Measurements from ENCODE around the gene ATP13A5.

ATP13A5 gene

DNA sequence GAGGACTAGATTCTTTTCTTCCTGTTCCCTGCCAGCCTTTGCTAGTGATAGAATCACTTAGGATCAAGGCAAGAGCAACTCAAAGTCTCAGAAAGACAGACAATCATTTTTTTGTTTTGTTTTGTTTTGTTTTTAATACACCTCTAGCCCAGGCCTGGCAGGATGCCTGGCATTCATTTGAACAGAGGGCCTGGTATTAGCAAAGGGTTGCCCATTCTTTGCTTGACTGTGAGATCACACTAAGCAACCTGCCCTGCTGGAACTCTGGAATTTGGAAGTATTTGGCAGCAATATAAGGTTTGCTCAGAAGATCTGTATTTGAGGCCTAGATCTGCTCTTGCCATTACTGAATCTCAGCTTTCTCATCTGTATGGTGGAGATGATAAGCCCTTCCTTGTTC lies 21.8 kb upstream of the ATP13A5 start:
- TF ChIP-seq, protein P1, sequence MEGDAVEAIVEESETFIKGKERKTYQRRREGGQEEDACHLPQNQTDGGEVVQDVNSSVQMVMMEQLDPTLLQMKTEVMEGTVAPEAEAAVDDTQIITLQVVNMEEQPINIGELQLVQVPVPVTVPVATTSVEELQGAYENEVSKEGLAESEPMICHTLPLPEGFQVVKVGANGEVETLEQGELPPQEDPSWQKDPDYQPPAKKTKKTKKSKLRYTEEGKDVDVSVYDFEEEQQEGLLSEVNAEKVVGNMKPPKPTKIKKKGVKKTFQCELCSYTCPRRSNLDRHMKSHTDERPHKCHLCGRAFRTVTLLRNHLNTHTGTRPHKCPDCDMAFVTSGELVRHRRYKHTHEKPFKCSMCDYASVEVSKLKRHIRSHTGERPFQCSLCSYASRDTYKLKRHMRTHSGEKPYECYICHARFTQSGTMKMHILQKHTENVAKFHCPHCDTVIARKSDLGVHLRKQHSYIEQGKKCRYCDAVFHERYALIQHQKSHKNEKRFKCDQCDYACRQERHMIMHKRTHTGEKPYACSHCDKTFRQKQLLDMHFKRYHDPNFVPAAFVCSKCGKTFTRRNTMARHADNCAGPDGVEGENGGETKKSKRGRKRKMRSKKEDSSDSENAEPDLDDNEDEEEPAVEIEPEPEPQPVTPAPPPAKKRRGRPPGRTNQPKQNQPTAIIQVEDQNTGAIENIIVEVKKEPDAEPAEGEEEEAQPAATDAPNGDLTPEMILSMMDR (IDR thresholded peaks at IDR 0.05; ENCODE audit: low read length, missing control alignments): no peak
- no peak for DNase-seq (ENCODE audit: low read depth)
- no peak overlapping the region for H3K4me3 ChIP-seq (replicated peaks; ENCODE audit: low read depth, low read length)

DNA sequence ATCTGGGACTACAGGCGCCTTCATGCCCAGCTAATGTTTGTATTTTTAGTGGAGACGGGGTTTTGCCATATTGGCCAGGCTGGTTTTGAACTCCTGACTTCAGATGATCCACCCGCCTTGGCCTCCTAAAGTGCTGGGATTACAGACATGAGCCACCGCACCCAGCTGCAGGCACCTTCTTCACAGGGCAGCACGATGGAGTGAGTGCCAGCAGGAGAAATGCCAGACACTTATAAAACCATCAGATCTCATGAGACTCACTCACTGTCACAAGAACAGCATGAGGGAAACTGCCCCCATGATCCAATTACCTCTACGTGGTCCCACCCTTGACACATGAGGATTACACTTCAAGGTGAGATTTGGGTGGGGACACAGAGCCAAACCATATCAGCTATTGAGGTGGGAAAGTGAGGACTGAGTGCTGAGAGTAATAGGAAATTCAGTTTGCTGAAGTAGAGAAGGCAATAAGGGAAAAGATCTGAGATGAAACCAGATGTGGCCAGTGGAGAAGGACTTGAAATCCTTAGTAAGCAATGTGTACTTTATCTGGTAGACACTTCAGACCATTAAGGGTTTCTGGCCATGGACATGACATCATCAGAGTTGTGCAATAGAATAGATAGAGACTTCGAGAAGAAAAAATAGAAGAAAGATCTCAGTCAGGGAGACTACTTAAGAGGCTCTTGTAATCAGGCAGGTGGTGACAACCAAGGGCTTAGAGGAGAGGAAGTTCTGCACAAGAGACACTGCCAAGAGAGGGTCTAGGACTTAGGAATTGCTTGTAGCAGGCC lies 18.1 kb upstream of the ATP13A5 start:
- TF ChIP-seq, protein P1 (IDR thresholded peaks at IDR 0.05; ENCODE audit: low read length, missing control alignments): no peak
- H3K4me3 ChIP-seq (replicated peaks; ENCODE audit: low read depth, low read length): no peak overlapping the region
- DNase-seq (ENCODE audit: low read depth): no peak

DNA sequence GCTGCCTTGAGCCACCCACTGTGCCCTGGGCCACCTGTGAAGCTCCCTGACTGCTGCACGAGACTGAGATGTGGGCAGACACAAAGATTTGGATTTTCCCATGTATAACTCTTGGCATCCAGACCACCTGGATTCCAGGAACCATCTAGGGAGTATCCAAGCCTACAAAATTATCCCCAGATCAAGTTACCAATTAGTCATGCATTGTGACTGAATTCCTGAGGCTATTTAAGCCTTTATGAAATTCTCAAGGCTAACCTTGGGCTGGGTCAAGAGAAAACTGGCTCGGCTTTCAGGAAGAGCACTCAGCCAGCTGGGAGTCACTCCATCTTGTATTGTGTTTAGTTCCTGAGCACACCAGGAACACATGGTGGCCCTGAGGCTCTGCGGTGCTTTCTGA lies 13.3 kb upstream of the ATP13A5 start:
- no peak for DNase-seq (ENCODE audit: low read depth)
- H3K4me3 ChIP-seq (replicated peaks; ENCODE audit: low read depth, low read length): no peak overlapping the region
- TF ChIP-seq, protein P1 (IDR thresholded peaks at IDR 0.05; ENCODE audit: low read length, missing control alignments): no peak

GRCh38 chr3:193389335-193389734 lies 10.8 kb upstream of the ATP13A5 start:
- no peak overlapping the region for H3K4me3 ChIP-seq (replicated peaks; ENCODE audit: low read depth, low read length)
- TF ChIP-seq, protein P1 (IDR thresholded peaks at IDR 0.05; ENCODE audit: low read length, missing control alignments): no peak
- DNase-seq (ENCODE audit: low read depth): no peak

DNA sequence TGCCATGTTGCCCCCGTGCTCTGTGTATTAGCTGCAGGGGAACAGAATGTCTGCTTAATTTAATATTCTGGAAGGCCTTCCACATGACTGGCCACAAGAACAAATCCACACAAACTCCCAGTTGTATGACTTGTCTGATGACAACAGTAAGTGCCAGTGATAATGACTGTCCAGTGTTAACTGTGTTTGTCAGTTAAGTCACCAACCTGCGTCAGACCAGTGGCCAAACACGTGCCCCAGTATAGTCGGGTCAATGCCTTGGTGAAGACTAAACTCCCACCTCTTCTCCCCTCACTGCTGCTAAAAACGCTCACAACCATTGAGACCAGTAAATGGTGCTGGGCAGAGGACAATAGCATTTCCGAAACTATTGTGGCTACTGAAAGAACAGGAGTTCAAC lies 9.8 kb upstream of the ATP13A5 start:
- DNase-seq (ENCODE audit: low read depth): no peak

GRCh38 chr3:193387596-193387995 lies 9.0 kb upstream of the ATP13A5 start:
- DNase-seq (ENCODE audit: low read depth): no peak
- TF ChIP-seq, protein P1 (IDR thresholded peaks at IDR 0.05; ENCODE audit: low read length, missing control alignments): no peak
- H3K4me3 ChIP-seq (replicated peaks; ENCODE audit: low read depth, low read length): no peak overlapping the region

More for the DNA sequence above, 9.8 kb upstream of the ATP13A5 start:
- H3K4me3 ChIP-seq (replicated peaks; ENCODE audit: low read depth, low read length): no peak overlapping the region
- TF ChIP-seq, protein P1 (IDR thresholded peaks at IDR 0.05; ENCODE audit: low read length, missing control alignments): no peak

DNA sequence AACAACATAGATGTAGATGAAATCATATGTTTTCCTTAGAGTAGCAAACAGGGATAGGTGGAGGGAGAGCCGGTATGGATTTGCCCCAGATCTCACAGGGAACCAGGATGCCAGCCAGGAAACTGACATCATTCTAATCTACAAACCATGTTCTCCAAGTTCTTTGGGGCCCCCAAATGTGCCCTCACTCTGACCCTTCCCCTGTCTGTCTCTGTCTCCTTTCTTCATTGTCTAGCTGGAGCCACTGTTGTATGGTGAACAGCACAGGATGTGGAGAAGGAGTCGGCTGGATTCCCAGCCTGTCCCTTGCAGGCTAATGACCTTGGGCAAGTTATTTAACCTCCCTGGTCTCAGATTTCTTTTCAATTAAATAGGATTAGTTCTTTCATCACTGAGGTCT lies 962 bp downstream of the ATP13A5 start:
- no peak overlapping the region for H3K4me3 ChIP-seq (replicated peaks; ENCODE audit: low read depth, low read length)
- no peak for DNase-seq (ENCODE audit: low read depth)

More for the DNA sequence above, 962 bp downstream of the ATP13A5 start:
- TF ChIP-seq, protein P1 (IDR thresholded peaks at IDR 0.05; ENCODE audit: low read length, missing control alignments): no peak
